VCaP (cell line): ENCODE measurements around the gene TUBA4B.
A peak's percentile ranks its signal among the peaks of the same experiment; 100 is the strongest.

Experiments
- H3K27ac ChIP-seq: fragments of 450-650 bp; 2 replicates; pipeline ENCODE4 v1.5.1; 2017
- TF ChIP-seq, protein P1 (sequence below): fragments of 450-650 bp; conservative IDR thresholded peaks from 2 replicates; pipeline ENCODE4 v1.5.1; 2017; ENCODE audit warnings: mild to moderate bottlenecking, moderate library complexity

TUBA4B gene

DNA sequence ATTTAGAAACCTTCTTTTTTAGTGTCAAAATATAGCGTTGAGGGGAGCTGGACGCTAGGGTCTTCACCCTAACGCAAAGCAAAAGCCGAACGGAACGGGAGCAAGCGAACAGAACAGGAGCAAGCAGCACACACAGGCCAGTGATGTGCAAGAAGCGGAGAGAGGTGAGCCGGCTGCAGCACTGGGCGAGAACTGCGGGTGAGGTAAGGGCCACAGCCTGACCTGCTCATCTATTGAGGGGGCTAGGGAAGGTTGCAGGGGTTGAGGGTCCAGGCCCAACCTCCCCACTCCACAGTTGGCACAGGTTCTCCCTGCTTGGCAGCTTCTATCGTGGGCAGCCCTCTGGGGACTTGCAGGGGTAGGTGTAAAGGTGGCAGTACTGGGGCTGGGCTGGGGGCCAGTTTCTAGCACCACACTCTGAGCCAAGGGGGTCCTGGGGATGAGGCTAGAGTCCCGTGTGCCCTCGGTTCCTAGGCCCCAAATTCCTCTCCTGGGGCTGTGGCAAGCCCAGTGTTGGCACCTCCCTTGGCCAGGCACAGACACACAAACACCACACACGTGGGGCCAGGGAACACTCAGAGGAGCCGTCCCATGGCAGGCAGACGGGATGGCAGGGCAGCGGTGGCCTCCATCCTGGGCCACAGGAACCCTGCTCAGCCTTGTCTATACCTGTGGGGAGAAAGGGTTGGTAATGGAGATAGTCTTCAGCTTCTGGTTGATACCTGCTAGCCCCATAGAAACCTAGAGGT is 33.1 kb upstream of the TUBA4B start:
- TF ChIP-seq, protein P1, sequence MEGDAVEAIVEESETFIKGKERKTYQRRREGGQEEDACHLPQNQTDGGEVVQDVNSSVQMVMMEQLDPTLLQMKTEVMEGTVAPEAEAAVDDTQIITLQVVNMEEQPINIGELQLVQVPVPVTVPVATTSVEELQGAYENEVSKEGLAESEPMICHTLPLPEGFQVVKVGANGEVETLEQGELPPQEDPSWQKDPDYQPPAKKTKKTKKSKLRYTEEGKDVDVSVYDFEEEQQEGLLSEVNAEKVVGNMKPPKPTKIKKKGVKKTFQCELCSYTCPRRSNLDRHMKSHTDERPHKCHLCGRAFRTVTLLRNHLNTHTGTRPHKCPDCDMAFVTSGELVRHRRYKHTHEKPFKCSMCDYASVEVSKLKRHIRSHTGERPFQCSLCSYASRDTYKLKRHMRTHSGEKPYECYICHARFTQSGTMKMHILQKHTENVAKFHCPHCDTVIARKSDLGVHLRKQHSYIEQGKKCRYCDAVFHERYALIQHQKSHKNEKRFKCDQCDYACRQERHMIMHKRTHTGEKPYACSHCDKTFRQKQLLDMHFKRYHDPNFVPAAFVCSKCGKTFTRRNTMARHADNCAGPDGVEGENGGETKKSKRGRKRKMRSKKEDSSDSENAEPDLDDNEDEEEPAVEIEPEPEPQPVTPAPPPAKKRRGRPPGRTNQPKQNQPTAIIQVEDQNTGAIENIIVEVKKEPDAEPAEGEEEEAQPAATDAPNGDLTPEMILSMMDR: no peak
- peak overlapping the region; percentile 94 for H3K27ac ChIP-seq

DNA sequence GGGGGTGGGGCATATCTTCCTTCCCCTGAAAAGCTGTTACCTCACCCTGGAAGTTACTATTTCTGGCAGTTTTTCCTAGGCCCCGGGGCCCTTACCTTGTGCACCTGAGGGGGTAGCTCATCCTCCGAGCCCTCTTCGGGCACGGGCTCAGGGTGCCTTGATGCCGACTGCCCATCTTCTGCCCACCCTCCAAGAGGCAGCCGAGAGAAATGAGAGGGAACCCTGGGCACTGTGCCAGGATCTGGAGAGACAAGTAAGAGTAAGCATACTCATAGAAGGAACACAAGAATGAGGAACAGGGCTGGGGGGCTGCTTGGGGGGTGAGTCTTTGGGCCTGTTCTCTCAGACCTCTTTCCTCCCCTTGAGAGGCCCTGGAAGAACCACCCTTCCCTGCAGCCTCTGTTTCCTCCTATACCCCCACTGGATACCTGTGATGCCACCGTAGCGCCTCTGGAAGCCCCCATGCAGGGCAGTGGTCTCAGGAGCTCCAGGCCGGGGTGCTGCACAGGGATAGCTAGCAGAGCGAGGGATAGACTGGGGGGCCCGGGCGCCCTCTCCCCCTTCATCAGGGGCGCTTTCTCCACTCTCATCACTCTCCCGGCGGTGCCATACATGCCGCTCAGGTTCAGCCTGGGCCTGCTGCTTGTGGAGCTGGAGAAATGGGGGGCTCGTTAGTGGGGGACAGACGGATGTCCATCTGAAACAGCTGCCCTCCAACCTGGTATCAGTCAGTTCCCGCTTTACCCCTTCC is 32.2 kb upstream of the TUBA4B start:
- TF ChIP-seq, protein P1: no peak
- H3K27ac ChIP-seq: peak overlapping the region; percentile 94; the same call in 1 of the 2 replicates

DNA sequence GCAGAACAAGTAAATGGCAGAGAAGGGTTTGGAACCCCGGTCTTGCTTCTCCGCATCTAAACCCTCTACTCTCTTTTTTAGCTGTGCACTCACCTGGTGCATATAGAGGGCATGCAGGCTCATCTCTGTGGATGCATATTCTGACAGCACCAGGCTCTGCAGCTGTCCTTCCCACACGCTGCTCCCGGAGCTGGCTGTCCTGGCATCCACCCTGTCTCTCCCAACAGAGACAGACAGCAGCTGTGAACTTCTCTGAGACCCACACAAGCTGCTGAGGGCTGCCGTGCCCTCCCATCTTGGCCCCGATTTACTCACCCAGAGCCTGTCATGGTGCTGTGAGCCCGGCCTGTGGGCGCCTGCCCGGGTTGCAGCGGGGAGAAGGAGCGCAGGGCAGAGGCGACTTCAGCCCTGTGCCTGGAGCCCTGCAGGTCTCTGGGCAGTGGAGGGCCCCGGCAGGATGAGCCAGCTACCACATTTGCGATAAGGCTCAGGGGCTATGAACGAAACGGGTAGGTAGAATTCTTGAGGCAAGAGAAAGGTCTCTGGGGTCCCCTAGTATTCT is 31.0 kb upstream of the TUBA4B start:
- H3K27ac ChIP-seq: no peak overlapping the region
- TF ChIP-seq, protein P1: no peak

DNA sequence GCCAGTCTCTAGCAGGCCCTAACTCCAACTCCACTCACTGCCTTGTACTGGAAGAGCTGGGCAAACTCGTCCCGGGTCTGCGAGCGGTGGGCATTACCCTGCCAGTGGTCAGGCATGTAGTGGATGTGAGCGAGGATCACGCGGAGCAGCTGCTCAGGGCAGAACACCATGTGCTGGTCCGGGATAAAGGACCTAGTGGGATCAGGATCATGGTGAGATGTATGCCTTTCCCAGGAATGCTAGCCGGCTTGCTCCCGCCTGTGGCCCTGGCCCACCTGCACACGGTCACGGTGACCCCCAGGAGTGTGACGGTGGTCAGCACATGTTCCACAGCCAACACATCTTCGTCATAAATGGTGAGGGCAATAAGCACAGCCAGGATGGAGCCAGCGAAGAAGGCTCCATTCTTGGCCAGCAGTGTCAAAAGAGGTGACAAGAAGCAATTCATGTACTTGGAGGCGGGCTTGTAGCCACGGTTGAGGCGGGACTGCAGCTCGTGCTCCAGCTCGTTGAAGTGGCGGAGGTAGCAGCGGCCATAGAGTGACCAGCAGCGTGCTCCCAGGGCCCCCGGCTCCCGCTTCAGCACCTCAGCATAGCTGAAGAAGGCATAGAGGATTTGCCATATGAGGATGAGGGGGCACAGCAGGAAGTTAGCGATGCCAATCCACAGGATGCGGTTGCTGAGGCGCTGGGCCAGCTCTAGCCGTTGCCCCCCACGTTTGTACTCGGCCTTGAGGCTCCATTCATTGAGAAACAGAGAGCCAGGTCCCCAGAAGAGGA is 29.0 kb upstream of the TUBA4B start:
- TF ChIP-seq, protein P1: no peak
- no peak overlapping the region for H3K27ac ChIP-seq

DNA sequence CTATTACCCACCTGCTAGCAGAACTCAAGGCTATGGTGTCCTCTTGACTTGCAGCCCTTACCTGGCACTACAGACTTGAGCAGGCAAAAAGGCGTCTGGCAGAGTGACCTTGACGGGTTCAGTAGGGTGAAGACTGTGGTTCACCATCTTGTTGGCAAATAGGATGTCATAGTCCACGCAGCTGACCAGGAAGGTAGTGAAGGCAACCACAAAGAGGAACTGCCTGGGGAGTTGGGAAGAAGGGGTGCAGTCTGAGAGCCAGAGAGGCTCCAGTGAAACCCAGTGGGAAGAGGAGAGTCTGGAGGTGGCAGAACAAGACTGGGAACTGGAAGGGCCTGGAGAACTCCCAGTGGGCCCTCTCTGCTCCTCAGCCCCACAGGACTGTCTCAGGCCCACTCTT is 27.7 kb upstream of the TUBA4B start:
- TF ChIP-seq, protein P1: no peak
- H3K27ac ChIP-seq: no peak overlapping the region

DNA sequence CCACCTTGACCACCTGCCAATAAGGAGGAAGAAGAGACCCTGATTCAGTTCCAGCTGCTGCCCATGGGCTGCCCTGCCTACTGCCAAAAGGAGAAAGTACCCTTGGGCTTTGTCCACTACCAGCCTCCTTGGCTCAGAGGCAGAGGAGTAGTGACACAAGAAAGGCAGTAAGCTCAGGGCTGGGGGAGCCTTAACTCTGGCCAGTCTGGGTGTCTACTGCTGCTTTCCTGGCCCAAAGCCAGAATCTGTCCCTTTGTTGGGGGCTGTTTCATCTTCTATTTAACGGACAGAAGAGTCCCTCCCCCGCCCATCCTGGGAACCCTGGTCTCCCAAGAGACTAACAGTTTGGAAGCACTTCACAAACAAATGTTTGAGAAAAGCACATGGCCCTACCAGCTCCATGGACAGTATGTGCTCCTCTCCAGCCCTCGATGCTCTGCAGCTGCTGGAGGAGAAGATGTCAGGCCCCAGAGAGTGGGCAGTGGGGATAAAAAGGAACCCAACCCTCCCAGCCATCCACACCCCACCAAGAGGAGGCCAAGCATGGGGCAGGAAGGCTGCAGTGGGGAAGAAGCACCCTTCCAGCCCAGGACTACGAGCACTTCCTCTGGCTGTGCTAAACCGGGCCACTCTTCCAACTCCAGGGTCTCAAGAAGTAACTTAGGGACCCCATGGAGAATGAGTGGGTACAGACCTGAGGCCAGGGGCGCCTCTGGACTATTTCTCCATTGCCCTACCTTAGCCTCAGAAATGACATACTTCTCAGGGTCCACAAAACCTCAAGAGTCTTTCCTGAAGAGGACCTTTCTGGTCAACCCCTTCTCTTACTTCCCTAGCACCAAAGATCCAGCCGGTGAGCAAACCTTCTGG is 24.8 kb upstream of the TUBA4B start:
- TF ChIP-seq, protein P1: no peak
- peak overlapping the region; percentile 95 for H3K27ac ChIP-seq
